ENCODE results near the gene MMP1. TPM values are rescaled to one million over a fixed set of nuclear protein-coding genes. Genes with fewer than 3 reads are reported as not detected.

Gene MMP1
- total RNA-seq, 1 experiment from 2014 or later = not detected

GRCh38 chr11:102784380-102784779 is 13.6 kb downstream of the MMP1 start:
- no peak overlapping the region for H3K4me3 ChIP-seq (replicated peaks in 1 of 2; ENCODE audit: low read depth in 1 of 2, low read length in 2 of 2)
- H2AFZ ChIP-seq (ENCODE audit: low read depth, low read length, poor library complexity, severe bottlenecking) = no peak overlapping the region
- no peak overlapping the region for H3K9ac ChIP-seq (ENCODE audit: low read length)
- no peaks in the 10 kb centered on the region for H3K79me2 ChIP-seq (ENCODE audit: insufficient read depth, low read length)
- no peak for ATAC-seq
- intact Hi-C loops (cut with micrococcal nuclease) = no loop called here
- no peak for TF ChIP-seq ZFX (IDR thresholded peaks at IDR 0.05)
- POLR2A ChIA-PET = no interaction called here
- H4K20me1 ChIP-seq (ENCODE audit: insufficient read depth) = no peaks in the 10 kb centered on the region
- RAD21 ChIA-PET (ENCODE audit: low non-redundant PET in 1 of 2, low total read pairs in 2 of 2, uncharacterized antibody in 2 of 2, unreplicated experiment in 2 of 2) = no interaction called here
- peaks cover 0 to 6% of the 10 kb centered on the region in 2 experiments; a peak in 1 of 4 replicates for H3K4me1 ChIP-seq (ENCODE audit: control insufficient read depth in 1 of 2, insufficient read depth in 2 of 2, low read length in 2 of 2)
- H3K36me3 ChIP-seq (ENCODE audit: control insufficient read depth in 1 of 2, insufficient read depth in 2 of 2, low read length in 2 of 2) = no peaks in the 10 kb centered on the region
- H3K27ac ChIP-seq (ENCODE audit: low read depth, low read length) = no peak overlapping the region
- no peaks in the 10 kb centered on the region for H3K27me3 ChIP-seq (ENCODE audit: insufficient read depth, low read length)
- H3K9me2 ChIP-seq (ENCODE audit: insufficient read depth) = no peaks in the 10 kb centered on the region
- no TSS peak for BruUV-seq (replicated peaks)
- CTCF ChIA-PET = interaction anchor here (1.8 kb wide), 1 partner anchor 10 kb away, joined by 4 read pairs; no protein-coding TSS in a partner anchor
- H3K9me3 ChIP-seq (ENCODE audit: control insufficient read depth in 1 of 2, insufficient read depth in 1 of 2, low read depth in 1 of 2, low read length in 2 of 2) = no peaks in the 10 kb centered on the region
- H3K4me2 ChIP-seq (ENCODE audit: low read length) = no peak overlapping the region
- no peak for DNase-seq (ENCODE audit: low read depth, low spot score)

DNA sequence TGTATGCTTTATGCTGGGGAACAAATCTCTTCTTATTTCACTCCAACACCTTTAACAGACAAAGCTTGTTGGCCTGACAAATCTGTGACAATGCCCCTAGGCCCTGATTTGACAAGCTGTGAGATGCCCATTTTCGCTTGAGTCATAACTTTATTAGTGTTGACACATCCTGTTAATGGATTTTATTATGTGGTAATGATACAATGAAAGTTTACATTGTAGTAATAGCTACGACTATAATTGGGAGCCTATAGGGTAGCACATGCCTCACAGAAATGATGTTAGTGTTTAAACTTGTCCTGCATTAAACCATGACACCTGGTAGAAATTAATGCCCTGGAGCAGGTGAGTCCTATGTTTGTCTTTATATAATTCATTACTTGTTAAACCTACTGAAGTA is 14.2 kb downstream of the MMP1 start:
- no TSS peak for BruUV-seq (replicated peaks)
- Histone ChIP-seq H3K9me2 (ENCODE audit: insufficient read depth) (no peaks in the 10 kb centered on the region), H3K4me1 (ENCODE audit: control insufficient read depth in 1 of 2, insufficient read depth in 2 of 2, low read length in 2 of 2) (peaks cover 0 to 6% of the 10 kb centered on the region in 2 experiments; a peak in 1 of 4 replicates), H3K9ac (ENCODE audit: low read length) (no peak overlapping the region), H3K27me3 (ENCODE audit: insufficient read depth, low read length) (no peaks in the 10 kb centered on the region), H2AFZ (ENCODE audit: low read depth, low read length, poor library complexity, severe bottlenecking) (no peak overlapping the region), H3K27ac (ENCODE audit: low read depth, low read length) (no peak overlapping the region), H3K9me3 (ENCODE audit: control insufficient read depth in 1 of 2, insufficient read depth in 1 of 2, low read depth in 1 of 2, low read length in 2 of 2) (no peaks in the 10 kb centered on the region), H4K20me1 (ENCODE audit: insufficient read depth) (no peaks in the 10 kb centered on the region), H3K4me3 (replicated peaks in 1 of 2; ENCODE audit: low read depth in 1 of 2, low read length in 2 of 2) (no peak overlapping the region), H3K36me3 (ENCODE audit: control insufficient read depth in 1 of 2, insufficient read depth in 2 of 2, low read length in 2 of 2) (no peaks in the 10 kb centered on the region), H3K4me2 (ENCODE audit: low read length) (no peak overlapping the region), H3K79me2 (ENCODE audit: insufficient read depth, low read length) (no peaks in the 10 kb centered on the region)
- DNase-seq (ENCODE audit: low read depth, low spot score) (no peak), ATAC-seq (no peak)
- ChIA-PET RAD21 (ENCODE audit: low non-redundant PET in 1 of 2, low total read pairs in 2 of 2, uncharacterized antibody in 2 of 2, unreplicated experiment in 2 of 2) (no interaction called here), CTCF (interaction anchor here (1.8 kb wide), 1 partner anchor 11 kb away, joined by 4 read pairs; no protein-coding TSS in a partner anchor), POLR2A (no interaction called here)
- intact Hi-C loops (cut with micrococcal nuclease) = no loop called here
- TF ChIP-seq POLR2AphosphoS5 (IDR thresholded peaks at IDR 0.05; ENCODE audit: low read depth, low read length) = no peak
- no peak for TF ChIP-seq ZFX (IDR thresholded peaks at IDR 0.05)
- no peak for TF ChIP-seq YY1 (IDR thresholded peaks at IDR 0.05; ENCODE audit: extremely low read depth, insufficient replicate concordance, low read depth, low read length)
- TF ChIP-seq ATF3 (IDR thresholded peaks at IDR 0.05) = no peak
- no peak for TF ChIP-seq CBX3 (IDR thresholded peaks at IDR 0.05; ENCODE audit: low read depth)
- no peak for TF ChIP-seq EGR1 (IDR thresholded peaks at IDR 0.05; ENCODE audit: low read depth)
- TF ChIP-seq EZH2 (IDR thresholded peaks at IDR 0.05) = no peak
- TF ChIP-seq, protein P1, sequence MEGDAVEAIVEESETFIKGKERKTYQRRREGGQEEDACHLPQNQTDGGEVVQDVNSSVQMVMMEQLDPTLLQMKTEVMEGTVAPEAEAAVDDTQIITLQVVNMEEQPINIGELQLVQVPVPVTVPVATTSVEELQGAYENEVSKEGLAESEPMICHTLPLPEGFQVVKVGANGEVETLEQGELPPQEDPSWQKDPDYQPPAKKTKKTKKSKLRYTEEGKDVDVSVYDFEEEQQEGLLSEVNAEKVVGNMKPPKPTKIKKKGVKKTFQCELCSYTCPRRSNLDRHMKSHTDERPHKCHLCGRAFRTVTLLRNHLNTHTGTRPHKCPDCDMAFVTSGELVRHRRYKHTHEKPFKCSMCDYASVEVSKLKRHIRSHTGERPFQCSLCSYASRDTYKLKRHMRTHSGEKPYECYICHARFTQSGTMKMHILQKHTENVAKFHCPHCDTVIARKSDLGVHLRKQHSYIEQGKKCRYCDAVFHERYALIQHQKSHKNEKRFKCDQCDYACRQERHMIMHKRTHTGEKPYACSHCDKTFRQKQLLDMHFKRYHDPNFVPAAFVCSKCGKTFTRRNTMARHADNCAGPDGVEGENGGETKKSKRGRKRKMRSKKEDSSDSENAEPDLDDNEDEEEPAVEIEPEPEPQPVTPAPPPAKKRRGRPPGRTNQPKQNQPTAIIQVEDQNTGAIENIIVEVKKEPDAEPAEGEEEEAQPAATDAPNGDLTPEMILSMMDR (IDR thresholded peaks at IDR 0.05 in 2 of 3, conservative IDR thresholded peaks at IDR 0.05 in 1 of 3; ENCODE audit: borderline replicate concordance in 1 of 3, insufficient read depth in 1 of 3, low read depth in 2 of 3, low read length in 2 of 3) = no peak
